Activated T-cell treated with anti-CD3 and anti-CD28 coated beads, Interleukin-2, amount 50 U/mL, for 72 hours (primary cell): ENCODE results near the gene SAYSD1. TPM values are rescaled to one million over a fixed set of nuclear protein-coding genes. Genes with fewer than 3 reads are reported as not detected.

Experiments used
- ATAC-seq, 2 donors: fragments of 150-1000 bp; cut with Tn5 transposase; replicated peaks in 1 of 2; 2 replicates each; pipeline ENCODE4 v1.10.0; 2021; ENCODE audit warnings: moderate library complexity in 2 of 2, mild to moderate bottlenecking in 1 of 2
- DNase-seq, 2 donors: peaks; one replicate each; pipeline ENCODE4 v3.0.0; 2021 to 2022; ENCODE audit warnings: mixed read lengths in 1 of 2
- H3K27ac Mint-ChIP-seq: one replicate; pipeline ENCODE4 v1.8.0; 2022; ENCODE audit warnings: mild to moderate bottlenecking, moderate library complexity, mixed read lengths
- H3K27me3 Mint-ChIP-seq: one replicate; pipeline ENCODE4 v1.8.0; 2022; ENCODE audit warnings: low read depth, mixed read lengths
- H3K36me3 Mint-ChIP-seq, 2 donors: one replicate each; pipeline ENCODE4 v1.8.0; 2022; ENCODE audit warnings: mixed read lengths in 2 of 2, mild to moderate bottlenecking in 1 of 2; ENCODE audit not compliant: insufficient read depth in 2 of 2
- H3K4me1 Mint-ChIP-seq: one replicate; pipeline ENCODE4 v1.8.0; 2022; ENCODE audit warnings: low read depth, mixed read lengths
- H3K4me3 Mint-ChIP-seq, 2 donors: one replicate each; pipeline ENCODE4 v1.8.0; 2022; ENCODE audit warnings: mild to moderate bottlenecking in 2 of 2, mixed read lengths in 2 of 2, moderate library complexity in 2 of 2
- H3K9me3 Mint-ChIP-seq, 2 donors: one replicate each; pipeline ENCODE4 v1.8.0; 2022; ENCODE audit warnings: mixed read lengths in 2 of 2
- total RNA-seq, 2 donors: library from RNA; stranded (reverse); gene quantifications; one replicate each; pipeline ENCODE4 v1.2.3, GENCODE V29; 2022

Gene SAYSD1
- total RNA-seq, 2 donors from 2014 or later = 21.0 to 22.0 TPM

DNA sequence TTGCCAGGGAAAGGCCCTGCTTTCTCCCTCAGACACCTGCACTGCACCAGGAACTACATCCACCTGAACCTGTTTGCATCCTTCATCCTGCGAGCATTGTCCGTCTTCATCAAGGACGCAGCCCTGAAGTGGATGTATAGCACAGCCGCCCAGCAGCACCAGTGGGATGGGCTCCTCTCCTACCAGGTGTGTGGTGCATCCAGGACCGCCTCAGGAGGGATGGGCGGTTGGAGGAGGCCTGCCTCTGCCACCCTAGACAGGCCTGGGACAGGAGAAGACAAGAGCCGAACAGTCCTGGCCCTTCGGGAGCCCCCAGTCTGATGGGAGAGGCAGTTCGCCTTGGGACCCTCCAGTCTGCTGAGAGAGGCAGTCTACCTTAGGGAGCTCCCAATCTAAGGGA is 42.2 kb downstream of the SAYSD1 start:
- Mint-ChIP-seq H3K4me3 (no peak overlapping the region), H3K9me3 (no peaks in the 10 kb centered on the region), H3K27ac (no peak overlapping the region), H3K27me3 (no peaks in the 10 kb centered on the region), H3K36me3 (no peaks in the 10 kb centered on the region), H3K4me1 (peaks cover 21% of the 10 kb centered on the region)
- no peak for ATAC-seq
- no peak for DNase-seq

DNA sequence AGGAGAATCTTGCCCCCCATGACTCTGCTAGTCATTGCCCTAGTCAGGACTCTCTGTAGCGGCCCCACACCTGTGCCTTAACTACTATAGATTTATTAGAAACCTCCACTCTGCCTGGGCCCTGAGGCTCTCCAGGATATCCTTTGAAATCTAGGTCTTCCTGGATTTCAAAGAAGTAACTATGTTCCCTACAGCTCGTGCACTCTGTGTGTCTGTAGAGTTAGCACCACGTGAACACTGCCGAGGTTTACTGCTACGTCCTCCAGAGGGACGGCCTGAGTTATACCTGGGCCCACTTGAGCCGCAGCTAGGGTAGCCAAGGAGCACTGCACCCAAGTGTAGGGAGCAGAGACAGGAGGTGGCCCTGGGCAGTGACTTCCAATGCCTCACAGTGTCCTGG is 46.6 kb downstream of the SAYSD1 start:
- no peaks in the 10 kb centered on the region for H3K9me3 Mint-ChIP-seq
- DNase-seq (no peak), ATAC-seq (no peak)
- H3K27me3 Mint-ChIP-seq = no peaks in the 10 kb centered on the region
- no peaks in the 10 kb centered on the region for H3K4me1 Mint-ChIP-seq
- H3K36me3 Mint-ChIP-seq = no peaks in the 10 kb centered on the region
- H3K4me3 Mint-ChIP-seq = no peak overlapping the region
- no peak overlapping the region for H3K27ac Mint-ChIP-seq

- no peaks in the 10 kb centered on the region for H3K36me3 Mint-ChIP-seq
- no peak for DNase-seq
- H3K4me3 Mint-ChIP-seq = no peak overlapping the region
- H3K4me1 Mint-ChIP-seq = no peaks in the 10 kb centered on the region
- ATAC-seq = no peak
- H3K27ac Mint-ChIP-seq = no peak overlapping the region
- no peaks in the 10 kb centered on the region for H3K27me3 Mint-ChIP-seq
- H3K9me3 Mint-ChIP-seq = no peaks in the 10 kb centered on the region
Measured at GRCh38 chr6:39065561-39065960, 49.4 kb downstream of the SAYSD1 start.

GRCh38 chr6:39063526-39063925 is 51.5 kb downstream of the SAYSD1 start:
- DNase-seq (no peak), ATAC-seq (no peak)
- H3K27me3 Mint-ChIP-seq = no peaks in the 10 kb centered on the region
- no peaks in the 10 kb centered on the region for H3K36me3 Mint-ChIP-seq
- H3K9me3 Mint-ChIP-seq = no peaks in the 10 kb centered on the region
- no peak overlapping the region for H3K27ac Mint-ChIP-seq
- H3K4me1 Mint-ChIP-seq = no peaks in the 10 kb centered on the region
- H3K4me3 Mint-ChIP-seq = no peak overlapping the region

GRCh38 chr6:39062014-39062740 is 52.8 kb downstream of the SAYSD1 start:
- H3K4me3 Mint-ChIP-seq = no peak overlapping the region
- ATAC-seq (no peak), DNase-seq (no peak)
- no peaks in the 10 kb centered on the region for H3K27me3 Mint-ChIP-seq
- no peaks in the 10 kb centered on the region for H3K36me3 Mint-ChIP-seq
- no peak overlapping the region for H3K27ac Mint-ChIP-seq
- no peaks in the 10 kb centered on the region for H3K9me3 Mint-ChIP-seq
- H3K4me1 Mint-ChIP-seq = no peaks in the 10 kb centered on the region

GRCh38 chr6:39061588-39061987 is 53.4 kb downstream of the SAYSD1 start:
- Mint-ChIP-seq H3K27me3 (no peaks in the 10 kb centered on the region), H3K27ac (no peak overlapping the region), H3K4me3 (no peak overlapping the region), H3K9me3 (no peaks in the 10 kb centered on the region), H3K36me3 (no peaks in the 10 kb centered on the region), H3K4me1 (no peaks in the 10 kb centered on the region)
- no peak for ATAC-seq
- no peak for DNase-seq

DNA sequence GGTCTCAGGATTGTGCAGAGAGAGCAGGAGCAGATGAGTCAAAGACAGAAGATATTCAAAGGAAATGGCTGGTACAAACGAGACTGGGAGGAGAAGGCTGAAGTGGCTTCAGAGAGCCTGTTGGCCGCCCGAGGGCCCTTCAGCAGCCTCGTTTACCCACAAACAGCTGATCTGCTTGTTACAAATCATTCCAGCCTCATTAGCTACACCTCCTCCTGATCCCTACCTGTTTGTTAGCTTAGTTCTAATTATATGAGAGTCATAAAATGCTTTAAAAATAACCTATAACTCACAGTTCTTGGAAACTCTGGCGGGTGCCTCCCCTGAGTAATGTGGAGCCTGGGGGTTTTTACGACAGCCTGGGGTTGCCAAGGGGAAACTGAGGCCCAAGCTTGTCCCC is 53.8 kb downstream of the SAYSD1 start:
- Mint-ChIP-seq H3K4me3 (no peak overlapping the region), H3K36me3 (no peaks in the 10 kb centered on the region), H3K4me1 (no peaks in the 10 kb centered on the region), H3K27me3 (no peaks in the 10 kb centered on the region), H3K27ac (no peak overlapping the region), H3K9me3 (no peaks in the 10 kb centered on the region)
- ATAC-seq (no peak), DNase-seq (no peak)

GRCh38 chr6:39060467-39061160 is 54.4 kb downstream of the SAYSD1 start:
- Mint-ChIP-seq H3K9me3 (no peaks in the 10 kb centered on the region), H3K27ac (no peak overlapping the region), H3K36me3 (no peaks in the 10 kb centered on the region), H3K27me3 (no peaks in the 10 kb centered on the region), H3K4me3 (no peak overlapping the region), H3K4me1 (no peaks in the 10 kb centered on the region)
- DNase-seq (no peak), ATAC-seq (no peak)

DNA sequence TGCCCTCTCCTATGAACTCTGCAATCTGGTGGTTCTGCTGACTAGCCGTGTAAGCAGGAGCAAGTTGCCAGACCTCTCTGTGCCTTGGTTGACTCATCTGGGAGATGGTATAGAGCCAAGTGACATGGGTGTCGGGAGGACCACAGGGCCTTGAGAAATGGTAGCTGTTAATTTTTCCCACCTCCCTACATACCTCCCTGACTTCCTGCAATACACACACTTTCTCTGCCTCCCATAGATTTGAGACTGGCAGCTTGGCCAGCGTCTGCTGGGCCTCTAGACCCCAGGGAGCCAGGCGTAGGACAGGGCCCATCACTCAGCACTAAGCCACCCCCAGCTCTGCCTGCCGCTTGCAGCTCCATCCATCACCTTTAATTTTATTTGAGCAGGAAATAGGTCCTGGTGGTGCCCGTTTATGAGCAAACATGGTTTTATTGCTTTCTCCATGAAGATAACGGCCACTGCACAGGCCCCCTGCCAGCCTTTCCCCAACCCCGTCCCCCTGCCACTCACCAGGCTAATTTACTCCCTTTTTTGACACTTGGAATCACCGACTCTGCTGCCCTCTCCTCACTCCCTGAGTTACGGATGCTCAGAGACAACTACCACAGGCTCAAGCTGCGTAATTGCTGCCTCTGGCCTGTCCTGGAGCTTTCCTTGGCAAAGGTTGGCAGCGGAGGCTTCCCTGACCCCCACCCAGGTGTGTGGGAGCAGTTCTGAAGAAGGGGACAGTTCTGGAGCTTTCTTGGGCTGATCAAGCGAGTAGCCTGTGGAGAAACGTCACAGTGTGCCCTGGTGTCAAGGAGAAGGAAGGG is 55.3 kb downstream of the SAYSD1 start:
- no peaks in the 10 kb centered on the region for H3K36me3 Mint-ChIP-seq
- H3K27me3 Mint-ChIP-seq = no peaks in the 10 kb centered on the region
- no peaks in the 10 kb centered on the region for H3K9me3 Mint-ChIP-seq
- ATAC-seq (no peak), DNase-seq (no peak)
- no peak overlapping the region for H3K27ac Mint-ChIP-seq
- H3K4me1 Mint-ChIP-seq = no peaks in the 10 kb centered on the region
- H3K4me3 Mint-ChIP-seq = no peak overlapping the region

DNA sequence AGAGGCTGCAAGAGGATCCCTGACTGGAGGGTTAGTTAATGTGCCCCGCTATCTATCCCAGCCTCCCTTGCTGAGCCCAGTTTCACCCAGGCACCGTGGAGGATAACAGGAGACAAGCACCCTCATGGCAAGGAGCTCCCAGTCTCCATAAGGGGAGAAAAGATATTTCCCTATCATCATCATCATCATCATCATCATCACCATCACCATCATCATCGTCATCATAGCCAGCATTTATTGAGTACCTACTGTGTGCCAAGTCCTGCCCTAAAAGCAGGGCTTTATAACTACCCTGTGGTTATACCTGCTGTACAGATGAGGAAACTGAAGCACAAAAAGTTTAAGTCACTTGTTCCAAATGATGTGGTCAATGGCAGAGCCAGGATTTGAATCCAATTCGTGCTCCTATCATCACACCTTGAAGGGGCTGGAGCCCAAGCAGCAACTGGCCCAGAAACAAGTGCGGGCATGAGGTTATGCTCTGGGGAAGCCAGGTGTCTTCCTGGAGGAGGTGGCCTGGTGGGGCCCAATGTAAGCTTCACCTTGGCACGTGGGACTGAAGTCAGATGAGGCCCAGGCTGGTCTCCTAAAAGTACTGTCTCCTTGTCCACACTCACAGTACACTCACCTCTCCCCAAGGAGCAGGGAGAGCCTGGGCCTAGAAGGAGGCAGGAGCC is 56.4 kb downstream of the SAYSD1 start:
- ATAC-seq = no peak
- no peaks in the 10 kb centered on the region for H3K36me3 Mint-ChIP-seq
- H3K4me1 Mint-ChIP-seq = no peaks in the 10 kb centered on the region
- H3K27ac Mint-ChIP-seq = no peak overlapping the region
- DNase-seq = no peak
- no peaks in the 10 kb centered on the region for H3K27me3 Mint-ChIP-seq
- no peaks in the 10 kb centered on the region for H3K9me3 Mint-ChIP-seq
- no peak overlapping the region for H3K4me3 Mint-ChIP-seq

DNA sequence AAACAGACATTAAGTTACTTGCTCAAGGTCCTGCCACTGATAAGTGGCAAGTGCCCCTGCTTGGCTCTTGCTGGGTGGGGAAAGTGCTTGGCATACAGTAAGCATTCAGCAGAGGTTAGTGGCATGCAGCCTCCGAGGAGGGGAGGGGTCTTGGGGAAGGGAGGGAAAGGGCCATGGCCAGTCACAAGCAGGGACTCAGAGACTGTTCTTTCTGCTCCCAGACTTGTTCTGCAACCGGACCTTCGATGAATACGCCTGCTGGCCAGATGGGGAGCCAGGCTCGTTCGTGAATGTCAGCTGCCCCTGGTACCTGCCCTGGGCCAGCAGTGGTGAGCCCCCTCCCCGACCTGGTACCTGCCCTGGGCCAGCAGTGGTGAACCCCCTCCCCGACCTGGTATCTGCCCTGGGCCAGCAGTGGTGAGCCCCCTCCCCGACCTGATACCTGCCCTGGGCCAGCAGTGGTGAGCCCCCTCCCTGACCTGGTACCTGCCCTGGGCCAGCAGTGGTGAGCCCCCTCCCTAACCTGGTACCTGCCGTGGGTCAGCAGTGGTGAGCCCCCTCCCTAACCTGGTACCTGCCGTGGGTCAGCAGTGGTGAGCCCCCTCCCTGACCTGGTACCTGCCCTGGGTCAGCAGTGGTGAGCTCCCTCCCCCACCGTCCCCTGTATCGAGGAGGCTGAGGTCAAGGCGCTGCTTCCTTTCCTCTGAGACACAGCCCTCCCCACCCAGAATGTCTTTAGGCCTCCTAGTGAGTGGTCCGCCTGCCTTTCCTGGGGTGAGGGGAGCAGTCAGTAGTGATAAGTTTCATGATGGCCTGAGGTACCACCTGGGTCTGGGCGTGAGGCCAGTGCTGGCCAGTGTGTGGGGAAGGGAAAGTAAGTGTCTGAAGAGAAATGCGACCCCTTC is 57.5 kb downstream of the SAYSD1 start:
- no peak for DNase-seq
- H3K9me3 Mint-ChIP-seq = no peaks in the 10 kb centered on the region
- H3K4me3 Mint-ChIP-seq = no peak overlapping the region
- no peaks in the 10 kb centered on the region for H3K4me1 Mint-ChIP-seq
- ATAC-seq = no peak
- H3K36me3 Mint-ChIP-seq = no peaks in the 10 kb centered on the region
- no peaks in the 10 kb centered on the region for H3K27me3 Mint-ChIP-seq
- no peak overlapping the region for H3K27ac Mint-ChIP-seq

GRCh38 chr6:39056681-39057080 is 58.3 kb downstream of the SAYSD1 start:
- Mint-ChIP-seq H3K9me3 (no peaks in the 10 kb centered on the region), H3K27me3 (peaks cover 5% of the 10 kb centered on the region), H3K4me3 (no peak overlapping the region), H3K4me1 (peaks cover 5% of the 10 kb centered on the region), H3K36me3 (no peaks in the 10 kb centered on the region), H3K27ac (no peak overlapping the region)
- ATAC-seq = no peak
- DNase-seq = no peak
